GM12872 (cell line): Measurements from ENCODE around the gene AMZ2.

ENCODE experiments used
- CTCF ChIP-seq: IDR thresholded peaks from 3 replicates; pipeline ENCODE4 v1.5.1; 2011; ENCODE audit warnings: low read depth, mild to moderate bottlenecking, low read length, moderate library complexity; ENCODE audit not compliant: insufficient read depth

Gene AMZ2

GRCh38 chr17:68302666-68303065 lies 54.8 kb downstream of the AMZ2 start:
- no peak for TF ChIP-seq CTCF

- TF ChIP-seq CTCF = no peak
Measured at GRCh38 chr17:68304706-68305105, 56.9 kb downstream of the AMZ2 start.

GRCh38 chr17:68305142-68305541 lies 57.3 kb downstream of the AMZ2 start:
- TF ChIP-seq CTCF = no peak
